HepG2 (cell line): ENCODE measurements around the gene TUBGCP6. TPM values are rescaled to one million over a fixed set of nuclear protein-coding genes. Genes with fewer than 3 reads are reported as not detected.
A peak's percentile ranks its signal among the peaks of the same experiment; 100 is the strongest.

Experiments
- ARID4A ChIP-seq: sonication (generic); formaldehyde crosslinking; IDR thresholded peaks from 2 replicates; pipeline ENCODE4 v1.5.0; 2020; ENCODE audit warnings: mild to moderate bottlenecking, missing genetic modification reagents, borderline replicate concordance
- HDAC1 ChIP-seq: sonication (generic); formaldehyde crosslinking; IDR thresholded peaks from 2 replicates; pipeline ENCODE4 v1.5.1; 2020; ENCODE audit warnings: mild to moderate bottlenecking, missing genetic modification reagents
- HDAC2 ChIP-seq: sonication (generic); formaldehyde crosslinking; IDR thresholded peaks from 2 replicates; pipeline ENCODE4 v1.4.0; 2020; ENCODE audit warnings: missing genetic modification reagents
- KLF15 ChIP-seq: sonication (generic); formaldehyde crosslinking; IDR thresholded peaks from 2 replicates; pipeline ENCODE4 v1.8.1; 2023; ENCODE audit warnings: borderline replicate concordance, mild to moderate bottlenecking, inconsistent platforms, missing genetic modification reagents, mixed read lengths
- KLF16 ChIP-seq, 2 experiments: sonication (generic) in 1 of 2; formaldehyde crosslinking in 1 of 2; IDR thresholded peaks; 2 replicates each; pipeline versions ENCODE4 v1.6.1 to v1.8.0; 2016 to 2023; ENCODE audit warnings: missing genetic modification reagents in 2 of 2, missing compliant biosample characterization in 1 of 2
- MEIS1 ChIP-seq: sonication (generic); formaldehyde crosslinking; IDR thresholded peaks from 2 replicates; pipeline ENCODE4 v1.9.0; 2021; ENCODE audit warnings: mild to moderate bottlenecking, missing genetic modification reagents, moderate library complexity, borderline replicate concordance
- POLR2G ChIP-seq: fragments of 200-400 bp; formaldehyde crosslinking; IDR thresholded peaks from 2 replicates; pipeline ENCODE4 v1.6.1; 2018; ENCODE audit warnings: mild to moderate bottlenecking, low read depth, low read length, moderate library complexity
- RFX5 ChIP-seq: IDR thresholded peaks from 2 replicates; pipeline ENCODE4 v1.6.1; 2011; ENCODE audit warnings: low read depth, low read length, improper control_type of control experiment
- ZNF414 ChIP-seq: sonication (generic); formaldehyde crosslinking; IDR thresholded peaks from 2 replicates; pipeline ENCODE4 v1.5.0; 2020; ENCODE audit warnings: missing genetic modification reagents
- polyA plus RNA-seq, 8 experiments: library from polyadenylated mRNA; depleted of rRNA in 3 of 8; stranded (reverse) in 7 of 8; unstranded in 1 of 8; fragments of >200 nt; fragmentation: Illumina TruSeq in 4 of 8; extraction: Trizol in 4 of 8; gene quantifications; 2 replicates each; pipeline versions ENCODE4 v1.2.1 to v1.2.3, GENCODE V29; 2011 to 2016; ENCODE audit warnings: low read depth in 4 of 8, missing spikeins in 1 of 8, mixed read lengths in 1 of 8; ENCODE audit not compliant: insufficient read depth in 1 of 8
- total RNA-seq, 5 experiments: library from RNA; depleted of rRNA; stranded (reverse); fragments of >200 nt; fragmentation: Illumina TruSeq; extraction: Trizol; gene quantifications; 2 replicates each; pipeline ENCODE4 v1.2.3, GENCODE V29; 2016; ENCODE audit warnings: low read depth in 1 of 5
- TF ChIP-seq, protein P1 (sequence below): sonication (generic); formaldehyde crosslinking; IDR thresholded peaks from 2 replicates; pipeline ENCODE4 v1.4.0; 2020; ENCODE audit warnings: mild to moderate bottlenecking, missing genetic modification reagents
- TF ChIP-seq, protein P2 (sequence below): sonication (generic); formaldehyde crosslinking; IDR thresholded peaks from 2 replicates; pipeline ENCODE4 v1.4.0; 2020; ENCODE audit warnings: mild to moderate bottlenecking, missing genetic modification reagents, borderline replicate concordance
- TF ChIP-seq, protein P3 (sequence below): sonication (generic); formaldehyde crosslinking; IDR thresholded peaks from 2 replicates; pipeline ENCODE4 v1.5.0; 2020; ENCODE audit warnings: mild to moderate bottlenecking, low read depth, missing genetic modification reagents, borderline replicate concordance
- TF ChIP-seq, protein P4 (sequence below): fragments of 450-650 bp; IDR thresholded peaks from 2 replicates; pipeline ENCODE4 v1.6.1; 2017; ENCODE audit warnings: mild to moderate bottlenecking

Gene TUBGCP6
- total and polyA plus RNA-seq, 2 of the 13 experiments (the other 11 are each of a cell fraction or from before 2014, with no cell fraction given) = 14.6 to 15.7 TPM

DNA sequence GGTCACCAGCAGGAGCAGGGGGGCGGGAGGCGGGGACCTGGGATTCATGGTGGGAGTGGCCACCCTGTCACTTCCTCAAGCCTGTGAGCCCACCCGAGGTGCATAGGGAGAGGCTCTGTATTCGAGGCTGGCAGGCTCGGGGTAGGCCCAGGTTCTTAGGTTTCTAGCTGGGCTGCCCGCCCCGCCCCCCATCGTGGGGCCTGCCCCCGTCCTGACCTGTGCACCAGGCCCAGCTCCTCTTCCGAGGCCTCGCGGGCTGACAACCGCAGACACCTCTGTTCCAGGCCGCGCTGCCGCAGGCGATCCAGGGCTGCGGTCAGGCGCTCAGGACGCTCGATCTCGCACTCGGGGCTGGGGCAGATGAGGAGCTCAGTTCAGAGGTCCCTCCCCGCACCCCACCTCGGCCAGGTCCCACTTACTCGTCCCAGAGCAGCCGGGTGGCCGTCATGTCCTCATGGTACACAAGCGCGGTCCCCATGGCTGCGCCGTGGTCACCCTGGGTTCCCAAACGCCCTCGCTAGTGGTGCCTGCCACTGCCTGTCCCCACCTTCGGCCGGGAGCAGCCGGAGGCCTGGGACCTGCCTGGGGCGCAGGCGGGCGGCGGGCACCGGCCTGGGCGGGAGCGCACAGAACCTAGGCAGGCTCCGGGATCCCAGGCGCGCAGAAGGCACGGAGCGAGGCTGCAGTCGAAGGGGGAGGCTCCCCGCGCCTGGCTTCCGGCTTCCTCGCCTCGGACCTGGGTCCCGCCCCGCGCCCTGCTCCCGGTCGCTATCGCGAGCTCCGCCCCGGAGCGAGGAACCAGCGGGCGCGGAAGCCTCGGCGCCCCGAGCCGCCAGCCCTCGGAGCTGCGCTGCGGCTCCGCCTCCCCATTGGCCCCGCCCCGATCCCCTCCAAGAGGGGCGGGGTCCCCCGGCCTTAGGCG is 6.0 kb upstream of the TUBGCP6 start, which contains the start of gene HDAC10 (continued):
- TF ChIP-seq, protein P1, sequence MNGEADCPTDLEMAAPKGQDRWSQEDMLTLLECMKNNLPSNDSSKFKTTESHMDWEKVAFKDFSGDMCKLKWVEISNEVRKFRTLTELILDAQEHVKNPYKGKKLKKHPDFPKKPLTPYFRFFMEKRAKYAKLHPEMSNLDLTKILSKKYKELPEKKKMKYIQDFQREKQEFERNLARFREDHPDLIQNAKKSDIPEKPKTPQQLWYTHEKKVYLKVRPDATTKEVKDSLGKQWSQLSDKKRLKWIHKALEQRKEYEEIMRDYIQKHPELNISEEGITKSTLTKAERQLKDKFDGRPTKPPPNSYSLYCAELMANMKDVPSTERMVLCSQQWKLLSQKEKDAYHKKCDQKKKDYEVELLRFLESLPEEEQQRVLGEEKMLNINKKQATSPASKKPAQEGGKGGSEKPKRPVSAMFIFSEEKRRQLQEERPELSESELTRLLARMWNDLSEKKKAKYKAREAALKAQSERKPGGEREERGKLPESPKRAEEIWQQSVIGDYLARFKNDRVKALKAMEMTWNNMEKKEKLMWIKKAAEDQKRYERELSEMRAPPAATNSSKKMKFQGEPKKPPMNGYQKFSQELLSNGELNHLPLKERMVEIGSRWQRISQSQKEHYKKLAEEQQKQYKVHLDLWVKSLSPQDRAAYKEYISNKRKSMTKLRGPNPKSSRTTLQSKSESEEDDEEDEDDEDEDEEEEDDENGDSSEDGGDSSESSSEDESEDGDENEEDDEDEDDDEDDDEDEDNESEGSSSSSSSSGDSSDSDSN (CRISPR knock-in tag) = peak; percentile 84
- peak; percentile 6; the same call in 1 of the 2 replicates for TF ChIP-seq HDAC2 (CRISPR knock-in tag)
- TF ChIP-seq POLR2G = peak; percentile 73
- TF ChIP-seq ARID4A = peak; percentile 92
- TF ChIP-seq KLF16 (CRISPR knock-in tag; IDR thresholded peaks at IDR 0.05) = 0 out of 4 replicates have a peak, but pooled peaks have one; percentile 40 to 47
- TF ChIP-seq MEIS1 = 0 out of 2 replicates have a peak, but pooled peaks have one; percentile 5
- TF ChIP-seq HDAC1 (CRISPR knock-in tag) = peak; percentile 66
- TF ChIP-seq, protein P2, sequence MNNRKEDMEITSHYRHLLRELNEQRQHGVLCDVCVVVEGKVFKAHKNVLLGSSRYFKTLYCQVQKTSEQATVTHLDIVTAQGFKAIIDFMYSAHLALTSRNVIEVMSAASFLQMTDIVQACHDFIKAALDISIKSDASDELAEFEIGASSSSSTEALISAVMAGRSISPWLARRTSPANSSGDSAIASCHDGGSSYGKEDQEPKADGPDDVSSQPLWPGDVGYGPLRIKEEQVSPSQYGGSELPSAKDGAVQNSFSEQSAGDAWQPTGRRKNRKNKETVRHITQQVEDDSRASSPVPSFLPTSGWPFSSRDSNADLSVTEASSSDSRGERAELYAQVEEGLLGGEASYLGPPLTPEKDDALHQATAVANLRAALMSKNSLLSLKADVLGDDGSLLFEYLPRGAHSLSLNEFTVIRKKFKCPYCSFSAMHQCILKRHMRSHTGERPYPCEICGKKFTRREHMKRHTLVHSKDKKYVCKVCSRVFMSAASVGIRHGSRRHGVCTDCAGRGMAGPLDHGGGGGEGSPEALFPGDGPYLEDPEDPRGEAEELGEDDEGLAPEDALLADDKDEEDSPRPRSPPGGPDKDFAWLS = 0 out of 2 replicates have a peak, but pooled peaks have one; percentile 29
- TF ChIP-seq, protein P3, sequence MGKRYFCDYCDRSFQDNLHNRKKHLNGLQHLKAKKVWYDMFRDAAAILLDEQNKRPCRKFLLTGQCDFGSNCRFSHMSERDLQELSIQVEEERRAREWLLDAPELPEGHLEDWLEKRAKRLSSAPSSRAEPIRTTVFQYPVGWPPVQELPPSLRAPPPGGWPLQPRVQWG (CRISPR knock-in tag) = no peak
- 0 out of 2 replicates have a peak, but pooled peaks have one; percentile 31 for TF ChIP-seq KLF15 (CRISPR knock-in tag)
- peak; percentile 86 for TF ChIP-seq ZNF414 (CRISPR knock-in tag)
- no peak for TF ChIP-seq RFX5
- TF ChIP-seq, protein P4, sequence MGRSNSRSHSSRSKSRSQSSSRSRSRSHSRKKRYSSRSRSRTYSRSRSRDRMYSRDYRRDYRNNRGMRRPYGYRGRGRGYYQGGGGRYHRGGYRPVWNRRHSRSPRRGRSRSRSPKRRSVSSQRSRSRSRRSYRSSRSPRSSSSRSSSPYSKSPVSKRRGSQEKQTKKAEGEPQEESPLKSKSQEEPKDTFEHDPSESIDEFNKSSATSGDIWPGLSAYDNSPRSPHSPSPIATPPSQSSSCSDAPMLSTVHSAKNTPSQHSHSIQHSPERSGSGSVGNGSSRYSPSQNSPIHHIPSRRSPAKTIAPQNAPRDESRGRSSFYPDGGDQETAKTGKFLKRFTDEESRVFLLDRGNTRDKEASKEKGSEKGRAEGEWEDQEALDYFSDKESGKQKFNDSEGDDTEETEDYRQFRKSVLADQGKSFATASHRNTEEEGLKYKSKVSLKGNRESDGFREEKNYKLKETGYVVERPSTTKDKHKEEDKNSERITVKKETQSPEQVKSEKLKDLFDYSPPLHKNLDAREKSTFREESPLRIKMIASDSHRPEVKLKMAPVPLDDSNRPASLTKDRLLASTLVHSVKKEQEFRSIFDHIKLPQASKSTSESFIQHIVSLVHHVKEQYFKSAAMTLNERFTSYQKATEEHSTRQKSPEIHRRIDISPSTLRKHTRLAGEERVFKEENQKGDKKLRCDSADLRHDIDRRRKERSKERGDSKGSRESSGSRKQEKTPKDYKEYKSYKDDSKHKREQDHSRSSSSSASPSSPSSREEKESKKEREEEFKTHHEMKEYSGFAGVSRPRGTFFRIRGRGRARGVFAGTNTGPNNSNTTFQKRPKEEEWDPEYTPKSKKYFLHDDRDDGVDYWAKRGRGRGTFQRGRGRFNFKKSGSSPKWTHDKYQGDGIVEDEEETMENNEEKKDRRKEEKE = no peak
